K562 (cell line): ENCODE measurements around the gene ACTN4. TPM values are rescaled to one million over a fixed set of nuclear protein-coding genes. Genes with fewer than 3 reads are reported as not detected.

Experiments
- ELF1 ChIP-seq: fragments of 200-800 bp; sonication (Bioruptor generic); IDR thresholded peaks from 2 replicates; pipeline ENCODE4 v1.6.1; 2016; ENCODE audit warnings: missing genetic modification characterization, missing compliant biosample characterization
- EP300 ChIP-seq: IDR thresholded peaks from 2 replicates; pipeline ENCODE4 v1.6.1; 2012; ENCODE audit warnings: low read length, improper control_type of control experiment
- FOS ChIP-seq: IDR thresholded peaks from 3 replicates; pipeline ENCODE4 v1.6.1; 2011; ENCODE audit not compliant: insufficient read length; ENCODE audit errors: extremely low read depth
- HDAC3 ChIP-seq: fragments of 450-650 bp; IDR thresholded peaks from 2 replicates; pipeline ENCODE4 v1.6.1; 2018; ENCODE audit warnings: borderline replicate concordance, mild to moderate bottlenecking, moderate library complexity; ENCODE audit not compliant: partially characterized antibody
- HNRNPLL ChIP-seq: fragments of 200-400 bp; formaldehyde crosslinking; IDR thresholded peaks from 2 replicates; pipeline ENCODE4 v1.6.1; 2017; ENCODE audit warnings: low read length, low read depth, mild to moderate bottlenecking; ENCODE audit not compliant: poor library complexity, severe bottlenecking
- MCM3 ChIP-seq: fragments of 450-650 bp; IDR thresholded peaks from 2 replicates; pipeline ENCODE4 v1.6.1; 2016
- NRF1 ChIP-seq, 2 experiments: fragments of 450-650 bp; IDR thresholded peaks in 1 of 2; conservative IDR thresholded peaks in 1 of 2; 2 replicates each; pipeline ENCODE4 v1.6.1; 2014; ENCODE audit warnings: mild to moderate bottlenecking in 2 of 2
- PBX2 ChIP-seq, 2 experiments: IDR thresholded peaks in 1 of 2; conservative IDR thresholded peaks in 1 of 2; 2 replicates each; pipeline ENCODE4 v1.6.1; 2016; ENCODE audit warnings: low read depth in 2 of 2, mild to moderate bottlenecking in 1 of 2, missing compliant biosample characterization in 1 of 2, missing genetic modification characterization in 1 of 2, moderate library complexity in 1 of 2
- STAT5A ChIP-seq: IDR thresholded peaks from 2 replicates; pipeline ENCODE4 v1.6.1; 2012; ENCODE audit warnings: low read length, inconsistent platforms, borderline replicate concordance
- ZNF239 ChIP-seq: fragments of 250-450 bp; sonication (Bioruptor Pico); IDR thresholded peaks from 2 replicates; pipeline ENCODE4 v1.4.0; 2020; ENCODE audit warnings: mild to moderate bottlenecking
- polyA plus RNA-seq, 8 experiments: library from polyadenylated mRNA; depleted of rRNA in 4 of 8; stranded (reverse) in 5 of 8; unstranded in 3 of 8; fragments of >200 nt; fragmentation: Nextera tagmentation in 2 of 8; fragmentation: Illumina TruSeq in 1 of 8; extraction: Ambion mirVana in 2 of 8; extraction: Trizol in 1 of 8; gene quantifications; 2 replicates each; pipeline versions ENCODE4 v1.2.1 to v1.2.3, GENCODE V29; 2011 to 2014; ENCODE audit warnings: inconsistent platforms in 1 of 8, missing spikeins in 1 of 8
- total RNA-seq, 7 experiments: library from RNA; depleted of rRNA in 6 of 7; stranded (reverse); fragments of >200 nt in 6 of 7; fragmentation: Illumina TruSeq in 2 of 7; extraction: Trizol in 2 of 7; gene quantifications; 2 replicates each; pipeline versions ENCODE4 v1.2.1 to v1.2.3, GENCODE V29; 2011 to 2021; ENCODE audit warnings: low replicate concordance in 1 of 7
- TF ChIP-seq, protein P1 (sequence below): fragments of 450-650 bp; IDR thresholded peaks from 2 replicates; pipeline ENCODE4 v1.6.1; 2017; ENCODE audit warnings: antibody characterized with exemption
- TF ChIP-seq, protein P2 (sequence below), 2 experiments: fragments of 450-650 bp in 1 of 2; sonication (generic) in 1 of 2; formaldehyde crosslinking in 1 of 2; IDR thresholded peaks in 1 of 2; conservative IDR thresholded peaks in 1 of 2; 2 replicates each; pipeline versions ENCODE4 v1.6.1 to v1.8.1; 2016 to 2023; ENCODE audit warnings: mild to moderate bottlenecking in 2 of 2, moderate library complexity in 2 of 2, inconsistent platforms in 1 of 2, missing genetic modification reagents in 1 of 2
- TF ChIP-seq, protein P3 (sequence below): fragments of 450-650 bp; IDR thresholded peaks from 2 replicates; pipeline ENCODE4 v1.6.1; 2016; ENCODE audit warnings: borderline replicate concordance
- TF ChIP-seq, protein P4 (sequence below): sonication (generic); formaldehyde crosslinking; IDR thresholded peaks from 2 replicates; pipeline ENCODE4 v1.8.0; 2022; ENCODE audit warnings: missing genetic modification reagents, mild to moderate bottlenecking, borderline replicate concordance
- TF ChIP-seq, protein P5 (sequence below): IDR thresholded peaks from 2 replicates; pipeline ENCODE4 v1.6.1; 2014; ENCODE audit warnings: antibody characterized with exemption

Gene ACTN4
- total and polyA plus RNA-seq, 9 of the 15 experiments (the other 6 are each of a cell fraction or from before 2014, with no cell fraction given) = 3.1 to 385 (median 125) TPM

DNA sequence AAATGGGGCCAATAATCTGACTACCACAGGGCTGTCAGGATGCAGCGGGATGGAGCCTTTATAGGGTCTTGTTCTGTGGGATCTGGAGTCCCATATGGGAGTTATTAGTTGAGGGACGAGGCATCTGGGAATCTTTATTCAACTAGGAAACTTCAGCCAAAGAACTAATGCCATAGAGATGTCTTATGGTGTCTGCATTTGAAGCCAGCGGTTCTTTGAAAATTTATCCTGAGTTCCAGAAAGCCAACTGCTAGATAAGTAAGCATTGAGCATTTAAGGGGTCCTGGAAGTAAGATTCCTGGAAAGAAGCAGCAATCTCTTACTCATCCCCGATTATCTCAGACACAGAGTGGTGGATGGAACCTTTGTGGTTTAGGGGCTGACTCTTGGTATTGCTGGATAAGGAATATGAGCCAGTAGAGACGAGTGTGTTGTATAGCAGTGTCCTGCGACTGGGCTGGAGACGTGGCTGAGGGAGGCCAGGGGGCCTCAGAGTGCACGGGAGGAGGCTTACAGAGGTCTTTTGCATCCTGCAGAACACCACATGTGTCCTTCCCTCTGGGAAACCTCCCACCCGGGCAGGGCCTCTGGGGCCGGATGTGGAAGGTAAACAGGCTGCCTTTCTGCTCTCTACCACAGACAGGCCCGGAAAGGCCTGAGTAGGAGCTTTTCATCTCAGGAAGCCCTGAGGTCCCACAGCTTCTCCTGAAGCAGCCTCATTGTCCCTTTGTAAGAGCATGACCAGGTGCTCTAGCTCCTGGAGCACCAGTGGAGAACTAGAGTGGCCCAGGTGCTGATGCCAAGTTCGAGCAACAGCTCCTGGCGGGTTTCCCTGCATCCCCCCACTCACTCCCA is 28.8 kb downstream of the ACTN4 start (continued):
- TF ChIP-seq, protein P1, sequence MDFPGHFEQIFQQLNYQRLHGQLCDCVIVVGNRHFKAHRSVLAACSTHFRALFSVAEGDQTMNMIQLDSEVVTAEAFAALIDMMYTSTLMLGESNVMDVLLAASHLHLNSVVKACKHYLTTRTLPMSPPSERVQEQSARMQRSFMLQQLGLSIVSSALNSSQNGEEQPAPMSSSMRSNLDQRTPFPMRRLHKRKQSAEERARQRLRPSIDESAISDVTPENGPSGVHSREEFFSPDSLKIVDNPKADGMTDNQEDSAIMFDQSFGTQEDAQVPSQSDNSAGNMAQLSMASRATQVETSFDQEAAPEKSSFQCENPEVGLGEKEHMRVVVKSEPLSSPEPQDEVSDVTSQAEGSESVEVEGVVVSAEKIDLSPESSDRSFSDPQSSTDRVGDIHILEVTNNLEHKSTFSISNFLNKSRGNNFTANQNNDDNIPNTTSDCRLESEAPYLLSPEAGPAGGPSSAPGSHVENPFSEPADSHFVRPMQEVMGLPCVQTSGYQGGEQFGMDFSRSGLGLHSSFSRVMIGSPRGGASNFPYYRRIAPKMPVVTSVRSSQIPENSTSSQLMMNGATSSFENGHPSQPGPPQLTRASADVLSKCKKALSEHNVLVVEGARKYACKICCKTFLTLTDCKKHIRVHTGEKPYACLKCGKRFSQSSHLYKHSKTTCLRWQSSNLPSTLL = peak; percentile 65; the same call in 1 of the 2 replicates
- TF ChIP-seq EP300 = peak; percentile 99
- TF ChIP-seq, protein P2, sequence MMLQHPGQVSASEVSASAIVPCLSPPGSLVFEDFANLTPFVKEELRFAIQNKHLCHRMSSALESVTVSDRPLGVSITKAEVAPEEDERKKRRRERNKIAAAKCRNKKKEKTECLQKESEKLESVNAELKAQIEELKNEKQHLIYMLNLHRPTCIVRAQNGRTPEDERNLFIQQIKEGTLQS (IDR thresholded peaks at IDR 0.05) = peak; percentile 94
- TF ChIP-seq, protein P2 (CRISPR knock-in tag; conservative IDR thresholded peaks at IDR 0.05) = no peak
- TF ChIP-seq ELF1 (tag) = no peak
- TF ChIP-seq, protein P3, sequence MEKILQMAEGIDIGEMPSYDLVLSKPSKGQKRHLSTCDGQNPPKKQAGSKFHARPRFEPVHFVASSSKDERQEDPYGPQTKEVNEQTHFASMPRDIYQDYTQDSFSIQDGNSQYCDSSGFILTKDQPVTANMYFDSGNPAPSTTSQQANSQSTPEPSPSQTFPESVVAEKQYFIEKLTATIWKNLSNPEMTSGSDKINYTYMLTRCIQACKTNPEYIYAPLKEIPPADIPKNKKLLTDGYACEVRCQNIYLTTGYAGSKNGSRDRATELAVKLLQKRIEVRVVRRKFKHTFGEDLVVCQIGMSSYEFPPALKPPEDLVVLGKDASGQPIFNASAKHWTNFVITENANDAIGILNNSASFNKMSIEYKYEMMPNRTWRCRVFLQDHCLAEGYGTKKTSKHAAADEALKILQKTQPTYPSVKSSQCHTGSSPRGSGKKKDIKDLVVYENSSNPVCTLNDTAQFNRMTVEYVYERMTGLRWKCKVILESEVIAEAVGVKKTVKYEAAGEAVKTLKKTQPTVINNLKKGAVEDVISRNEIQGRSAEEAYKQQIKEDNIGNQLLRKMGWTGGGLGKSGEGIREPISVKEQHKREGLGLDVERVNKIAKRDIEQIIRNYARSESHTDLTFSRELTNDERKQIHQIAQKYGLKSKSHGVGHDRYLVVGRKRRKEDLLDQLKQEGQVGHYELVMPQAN = peak; percentile 47; the same call in 1 of the 2 replicates
- TF ChIP-seq HNRNPLL = no peak
- no peak; the same call in 1 of the 2 replicates for TF ChIP-seq ZNF239 (CRISPR knock-in tag)
- TF ChIP-seq HDAC3 = peak; percentile 98
- no peak for TF ChIP-seq PBX2 (CRISPR knock-in tag; IDR thresholded peaks at IDR 0.05; ENCODE audit: low read depth)
- TF ChIP-seq PBX2 (tag; conservative IDR thresholded peaks at IDR 0.05; ENCODE audit: low read depth) = no peak
- TF ChIP-seq NRF1 (conservative IDR thresholded peaks at IDR 0.05 in 1 of 2, IDR thresholded peaks at IDR 0.05 in 1 of 2) = peak; percentile 67 to 69
- TF ChIP-seq, protein P4, sequence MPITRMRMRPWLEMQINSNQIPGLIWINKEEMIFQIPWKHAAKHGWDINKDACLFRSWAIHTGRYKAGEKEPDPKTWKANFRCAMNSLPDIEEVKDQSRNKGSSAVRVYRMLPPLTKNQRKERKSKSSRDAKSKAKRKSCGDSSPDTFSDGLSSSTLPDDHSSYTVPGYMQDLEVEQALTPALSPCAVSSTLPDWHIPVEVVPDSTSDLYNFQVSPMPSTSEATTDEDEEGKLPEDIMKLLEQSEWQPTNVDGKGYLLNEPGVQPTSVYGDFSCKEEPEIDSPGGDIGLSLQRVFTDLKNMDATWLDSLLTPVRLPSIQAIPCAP (CRISPR knock-in tag) = no peak
- TF ChIP-seq, protein P5, sequence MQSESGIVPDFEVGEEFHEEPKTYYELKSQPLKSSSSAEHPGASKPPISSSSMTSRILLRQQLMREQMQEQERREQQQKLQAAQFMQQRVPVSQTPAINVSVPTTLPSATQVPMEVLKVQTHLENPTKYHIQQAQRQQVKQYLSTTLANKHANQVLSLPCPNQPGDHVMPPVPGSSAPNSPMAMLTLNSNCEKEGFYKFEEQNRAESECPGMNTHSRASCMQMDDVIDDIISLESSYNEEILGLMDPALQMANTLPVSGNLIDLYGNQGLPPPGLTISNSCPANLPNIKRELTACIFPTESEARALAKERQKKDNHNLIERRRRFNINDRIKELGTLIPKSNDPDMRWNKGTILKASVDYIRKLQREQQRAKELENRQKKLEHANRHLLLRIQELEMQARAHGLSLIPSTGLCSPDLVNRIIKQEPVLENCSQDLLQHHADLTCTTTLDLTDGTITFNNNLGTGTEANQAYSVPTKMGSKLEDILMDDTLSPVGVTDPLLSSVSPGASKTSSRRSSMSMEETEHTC = 0 out of 2 replicates have a peak, but pooled peaks have one; percentile 13
- TF ChIP-seq FOS = peak; percentile 30
- no peak for TF ChIP-seq MCM3
- peak; percentile 99 for TF ChIP-seq STAT5A
